T-helper 9 cell (primary cell): ENCODE data around the gene RELCH.
"Not testable (repeated sequence)": the region's sequence is repeated elsewhere in the genome, so short reads cannot be mapped to it uniquely, and the experiment has no call there.

Experiments used
- DNase-seq: peaks from one replicate; pipeline ENCODE4 v3.0.0-alpha.2; 2020
- total RNA-seq, 2 donors: gene quantifications; one replicate each; lab custom pipeline; 2026; lab: John Stamatoyannopoulos, UW

The RELCH gene, protein sequence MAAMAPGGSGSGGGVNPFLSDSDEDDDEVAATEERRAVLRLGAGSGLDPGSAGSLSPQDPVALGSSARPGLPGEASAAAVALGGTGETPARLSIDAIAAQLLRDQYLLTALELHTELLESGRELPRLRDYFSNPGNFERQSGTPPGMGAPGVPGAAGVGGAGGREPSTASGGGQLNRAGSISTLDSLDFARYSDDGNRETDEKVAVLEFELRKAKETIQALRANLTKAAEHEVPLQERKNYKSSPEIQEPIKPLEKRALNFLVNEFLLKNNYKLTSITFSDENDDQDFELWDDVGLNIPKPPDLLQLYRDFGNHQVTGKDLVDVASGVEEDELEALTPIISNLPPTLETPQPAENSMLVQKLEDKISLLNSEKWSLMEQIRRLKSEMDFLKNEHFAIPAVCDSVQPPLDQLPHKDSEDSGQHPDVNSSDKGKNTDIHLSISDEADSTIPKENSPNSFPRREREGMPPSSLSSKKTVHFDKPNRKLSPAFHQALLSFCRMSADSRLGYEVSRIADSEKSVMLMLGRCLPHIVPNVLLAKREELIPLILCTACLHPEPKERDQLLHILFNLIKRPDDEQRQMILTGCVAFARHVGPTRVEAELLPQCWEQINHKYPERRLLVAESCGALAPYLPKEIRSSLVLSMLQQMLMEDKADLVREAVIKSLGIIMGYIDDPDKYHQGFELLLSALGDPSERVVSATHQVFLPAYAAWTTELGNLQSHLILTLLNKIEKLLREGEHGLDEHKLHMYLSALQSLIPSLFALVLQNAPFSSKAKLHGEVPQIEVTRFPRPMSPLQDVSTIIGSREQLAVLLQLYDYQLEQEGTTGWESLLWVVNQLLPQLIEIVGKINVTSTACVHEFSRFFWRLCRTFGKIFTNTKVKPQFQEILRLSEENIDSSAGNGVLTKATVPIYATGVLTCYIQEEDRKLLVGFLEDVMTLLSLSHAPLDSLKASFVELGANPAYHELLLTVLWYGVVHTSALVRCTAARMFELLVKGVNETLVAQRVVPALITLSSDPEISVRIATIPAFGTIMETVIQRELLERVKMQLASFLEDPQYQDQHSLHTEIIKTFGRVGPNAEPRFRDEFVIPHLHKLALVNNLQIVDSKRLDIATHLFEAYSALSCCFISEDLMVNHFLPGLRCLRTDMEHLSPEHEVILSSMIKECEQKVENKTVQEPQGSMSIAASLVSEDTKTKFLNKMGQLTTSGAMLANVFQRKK
- total RNA-seq = 92.2 to 104 reads per million in 2 donors

- DNase-seq = peak; percentile 91
Measured at GRCh38 chr18:62186774-62187542, at the start of gene RELCH, which contains the start of gene PIGN. Gene RELCH, plus strand, starts transcription at chr18:62187255. Its CDS starts 251 bp downstream, at chr18:62187506. Gene PIGN, minus strand, starts transcription at chr18:62187056. Its CDS starts 25,703 bp downstream, at chr18:62161353.

DNA sequence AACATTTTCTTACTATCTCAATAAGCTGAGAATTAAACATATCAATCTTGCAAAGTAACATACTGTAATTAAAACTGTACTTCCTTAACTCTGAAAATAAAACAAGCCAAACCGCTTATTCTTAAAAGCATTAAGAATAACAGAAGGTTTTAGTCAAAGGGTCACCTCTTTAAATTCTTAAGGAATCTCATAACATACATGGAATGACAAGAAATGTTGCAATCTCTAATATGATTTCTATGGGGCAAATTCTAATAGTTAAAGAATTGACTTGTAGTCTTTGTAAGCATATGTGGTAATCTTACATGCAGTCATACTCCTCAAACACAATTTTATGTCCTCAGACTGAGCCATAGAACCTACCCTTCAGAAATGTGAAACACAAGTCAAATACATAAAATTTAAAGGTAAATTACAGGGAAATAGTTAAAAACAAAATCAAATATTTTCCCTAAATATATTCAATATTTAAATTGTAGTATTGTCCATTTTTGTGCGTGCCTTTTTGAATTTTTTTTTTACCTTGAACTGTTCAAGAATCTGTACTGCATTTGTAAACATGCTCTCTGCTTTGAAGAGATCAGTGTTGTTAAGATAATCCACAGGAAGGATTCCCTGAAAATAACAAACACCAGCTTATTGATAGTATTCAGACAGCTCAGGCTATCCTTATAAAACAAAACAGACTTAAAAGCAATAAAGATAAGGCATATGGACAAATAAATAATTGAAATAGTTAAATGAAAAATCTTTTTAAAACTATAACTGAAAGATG, 48.4 kb upstream of the RELCH start:
- no peak for DNase-seq

GRCh38 chr18:62140259-62140658, 46.8 kb upstream of the RELCH start:
- DNase-seq = no peak

DNA sequence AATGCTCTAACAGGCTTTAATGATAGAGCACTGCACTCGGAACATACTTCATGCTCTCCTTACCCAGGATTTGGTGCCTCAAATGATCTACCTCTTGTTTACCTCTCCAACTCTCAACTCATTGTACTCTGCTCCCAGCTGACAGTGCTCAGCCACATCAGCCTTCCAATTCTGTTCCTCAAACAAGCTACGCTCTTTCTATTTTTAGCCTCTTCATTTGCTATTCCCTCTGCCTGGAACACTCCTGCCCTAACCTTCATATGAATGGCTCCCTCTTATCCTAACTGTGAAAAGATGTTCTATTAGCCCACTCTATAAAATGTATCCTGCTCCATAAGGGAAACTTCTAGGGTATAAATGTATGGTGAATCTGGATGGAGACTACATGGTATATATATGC, 42.7 kb upstream of the RELCH start:
- DNase-seq = no peak

DNA sequence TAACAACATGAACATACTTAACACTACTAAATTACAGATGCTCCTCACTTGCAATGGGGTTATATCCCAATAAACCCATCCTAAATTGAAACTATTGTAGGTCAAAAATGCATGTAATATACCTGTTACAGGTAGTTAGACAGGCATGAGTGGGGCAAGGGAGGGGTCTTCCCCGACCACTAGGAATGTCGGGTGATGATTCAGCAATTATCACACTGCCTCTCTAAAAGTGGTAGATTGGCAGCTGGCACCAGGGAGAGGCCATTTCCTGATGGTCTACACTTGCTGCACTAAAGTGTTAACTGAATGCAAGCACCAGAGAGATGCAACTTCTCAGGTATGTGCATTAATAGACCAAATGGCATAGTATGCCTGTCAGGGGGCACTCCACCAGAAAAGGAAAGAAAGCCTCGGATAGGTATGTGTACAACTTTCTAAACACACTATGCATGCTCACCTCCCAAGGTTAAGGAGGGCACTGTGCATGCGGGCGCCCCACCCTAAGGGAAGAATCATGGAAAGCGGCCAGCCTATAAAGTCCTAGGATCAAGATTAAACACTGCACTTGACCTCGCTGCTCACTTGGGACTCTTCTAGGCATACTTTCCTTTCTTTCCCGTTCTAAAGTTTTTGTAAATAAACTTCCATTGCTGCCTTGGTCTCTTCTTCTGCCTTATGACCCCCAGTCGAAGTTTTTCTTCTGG, 35.8 kb upstream of the RELCH start:
- no peak for DNase-seq

GRCh38 chr18:62152844-62153243, 34.2 kb upstream of the RELCH start:
- DNase-seq = no peak

- no peak for DNase-seq
Measured at GRCh38 chr18:62157843-62158242, 29.2 kb upstream of the RELCH start.

- DNase-seq = no peak
Measured at GRCh38 chr18:62164310-62164709, 22.7 kb upstream of the RELCH start.

DNA sequence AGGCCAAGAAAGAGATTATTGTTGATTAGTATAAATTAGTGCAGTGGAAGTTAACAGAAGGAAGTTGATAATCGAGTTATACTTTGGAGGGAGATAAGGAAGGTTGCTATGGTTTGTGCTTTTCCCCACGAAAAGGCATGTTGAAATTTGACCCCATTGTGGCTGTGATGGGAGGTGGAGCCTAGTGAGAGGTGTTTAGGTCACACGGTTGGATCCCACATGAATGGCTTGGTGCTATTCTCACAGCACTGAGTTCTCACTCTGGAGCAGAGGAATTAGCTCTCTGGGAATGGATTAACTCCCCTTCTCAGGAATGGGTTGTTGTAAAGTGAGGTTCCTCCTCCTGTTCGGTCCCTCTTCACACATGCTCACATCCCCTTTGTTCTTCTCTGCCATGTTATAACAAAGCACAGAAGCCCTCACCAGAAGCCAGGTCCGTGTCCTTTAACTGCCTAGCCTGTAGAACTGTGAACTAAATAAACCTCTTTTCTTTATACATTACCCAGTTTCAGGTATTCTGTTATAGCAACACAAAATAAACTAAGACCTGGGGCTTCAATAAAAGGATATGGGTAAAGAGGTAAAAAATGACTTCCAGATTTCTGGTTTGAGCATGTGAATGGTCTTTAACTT, 22.1 kb upstream of the RELCH start:
- no peak for DNase-seq

- DNase-seq = no peak
Measured at GRCh38 chr18:62165583-62165982, 21.5 kb upstream of the RELCH start.

GRCh38 chr18:62166524-62166923, 20.5 kb upstream of the RELCH start:
- DNase-seq = not testable (repeated sequence)

- DNase-seq = no peak
Measured at GRCh38 chr18:62170857-62171256, 16.2 kb upstream of the RELCH start.

- no peak for DNase-seq
Measured at GRCh38 chr18:62172298-62172697, 14.8 kb upstream of the RELCH start.

- DNase-seq = no peak
Measured at GRCh38 chr18:62175521-62175920, 11.5 kb upstream of the RELCH start.

GRCh38 chr18:62177271-62177670, 9.8 kb upstream of the RELCH start:
- DNase-seq = no peak

GRCh38 chr18:62179213-62179612, 7.8 kb upstream of the RELCH start:
- no peak for DNase-seq

DNA sequence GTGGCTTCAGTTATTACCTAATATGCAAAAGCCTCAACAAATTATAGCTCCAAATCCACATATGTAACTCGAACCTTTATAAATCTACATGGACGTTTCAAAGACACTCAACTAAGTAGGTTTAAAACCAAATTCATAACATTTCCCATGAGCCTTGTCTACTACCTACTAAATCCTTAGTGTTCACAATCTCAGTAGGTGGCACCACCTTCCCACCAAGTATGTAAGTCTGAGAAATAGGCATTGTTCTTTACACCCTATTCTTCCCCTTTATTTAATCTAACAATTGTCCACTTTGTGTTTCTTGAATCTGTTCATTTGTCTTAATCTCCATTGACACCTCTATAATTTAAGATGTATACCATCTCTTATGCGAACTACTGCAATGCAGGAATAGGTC, 4.8 kb upstream of the RELCH start:
- DNase-seq = no peak

DNA sequence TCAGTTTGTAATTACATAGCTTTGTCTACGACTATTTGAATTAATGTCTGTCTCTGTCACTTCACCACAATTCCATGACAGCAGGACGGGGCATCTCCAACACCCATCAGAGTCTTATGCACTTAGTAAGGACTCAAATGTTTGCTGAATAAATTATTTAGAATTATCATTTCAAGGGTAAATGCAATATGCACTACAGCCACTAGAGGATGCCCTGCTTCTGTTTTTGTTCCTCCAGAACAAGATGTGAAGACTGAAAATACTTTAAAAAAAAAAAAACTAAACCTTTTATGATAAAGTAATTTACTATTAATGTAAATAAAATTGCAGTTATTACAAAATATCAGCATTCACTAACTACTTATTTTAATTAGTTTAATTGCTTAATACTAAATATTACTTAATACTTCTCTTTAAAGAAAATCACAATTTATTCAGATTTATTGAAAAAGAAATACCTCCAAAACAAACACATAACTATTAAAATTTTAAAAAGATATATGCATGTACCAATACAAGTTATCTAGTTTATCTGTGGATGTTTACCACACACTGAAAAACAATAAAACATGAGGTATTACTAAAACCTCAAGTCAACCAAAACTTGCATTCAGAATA, 3.4 kb upstream of the RELCH start:
- peak; percentile 8 for DNase-seq

- DNase-seq = no peak
Measured at GRCh38 chr18:62186499-62186773, 619 bp upstream of the RELCH start.
